ENCODE measurements around the gene P2RY11. TPM values are rescaled to one million over a fixed set of nuclear protein-coding genes. Genes with fewer than 3 reads are reported as not detected.

P2RY11 gene
- total and polyA plus RNA-seq, 2 experiments from 2014 or later, result 2.7 to 6.1 TPM

DNA sequence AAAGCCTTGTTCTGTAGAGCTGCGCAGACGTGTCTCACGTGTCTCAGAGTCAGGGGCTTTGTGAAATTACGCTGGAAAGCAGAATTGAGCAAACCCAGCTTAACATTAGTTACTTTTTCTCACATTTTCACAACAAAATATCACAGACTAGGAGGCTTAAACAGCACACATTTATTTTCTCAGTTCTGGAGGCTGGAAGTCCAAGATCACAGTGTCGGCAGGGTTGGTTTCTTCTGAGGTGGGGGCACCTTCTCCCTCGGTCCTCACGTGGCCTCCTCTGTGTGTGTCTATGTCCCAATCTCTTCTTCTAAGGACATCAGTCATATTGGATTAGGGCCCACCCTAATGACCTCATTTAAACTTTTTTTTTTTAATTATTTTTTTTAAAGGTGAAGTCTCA, 12.9 kb downstream of the P2RY11 start:
- Histone ChIP-seq H3K4me2 (no peak overlapping the region), H3K9me3 (ENCODE audit: low read depth) (no peaks in the 10 kb centered on the region), H4K20me1 (ENCODE audit: insufficient read depth, poor library complexity, severe bottlenecking) (no peaks in the 10 kb centered on the region), H3K9me2 (replicated peaks; ENCODE audit: insufficient read depth) (no peaks in the 10 kb centered on the region), H3K36me3 (replicated peaks; ENCODE audit: insufficient read depth, low read depth) (no peaks in the 10 kb centered on the region), H3K27ac (no peak overlapping the region), H2AFZ (no peak overlapping the region), H3K4me1 (ENCODE audit: insufficient read depth) (no peaks in the 10 kb centered on the region), H3K4me3 (no peak overlapping the region), H3K27me3 (no peaks in the 10 kb centered on the region), H3K79me2 (peaks cover under 1% of the 10 kb centered on the region)
- DNase-seq (ENCODE audit: low spot score), result no peak
- TF ChIP-seq, protein P1, sequence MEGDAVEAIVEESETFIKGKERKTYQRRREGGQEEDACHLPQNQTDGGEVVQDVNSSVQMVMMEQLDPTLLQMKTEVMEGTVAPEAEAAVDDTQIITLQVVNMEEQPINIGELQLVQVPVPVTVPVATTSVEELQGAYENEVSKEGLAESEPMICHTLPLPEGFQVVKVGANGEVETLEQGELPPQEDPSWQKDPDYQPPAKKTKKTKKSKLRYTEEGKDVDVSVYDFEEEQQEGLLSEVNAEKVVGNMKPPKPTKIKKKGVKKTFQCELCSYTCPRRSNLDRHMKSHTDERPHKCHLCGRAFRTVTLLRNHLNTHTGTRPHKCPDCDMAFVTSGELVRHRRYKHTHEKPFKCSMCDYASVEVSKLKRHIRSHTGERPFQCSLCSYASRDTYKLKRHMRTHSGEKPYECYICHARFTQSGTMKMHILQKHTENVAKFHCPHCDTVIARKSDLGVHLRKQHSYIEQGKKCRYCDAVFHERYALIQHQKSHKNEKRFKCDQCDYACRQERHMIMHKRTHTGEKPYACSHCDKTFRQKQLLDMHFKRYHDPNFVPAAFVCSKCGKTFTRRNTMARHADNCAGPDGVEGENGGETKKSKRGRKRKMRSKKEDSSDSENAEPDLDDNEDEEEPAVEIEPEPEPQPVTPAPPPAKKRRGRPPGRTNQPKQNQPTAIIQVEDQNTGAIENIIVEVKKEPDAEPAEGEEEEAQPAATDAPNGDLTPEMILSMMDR (IDR thresholded peaks at IDR 0.05; ENCODE audit: poor library complexity), result no peak
- TF ChIP-seq EZH2 (IDR thresholded peaks at IDR 0.05; ENCODE audit: borderline replicate concordance) (no peak), EZH2phosphoT487 (IDR thresholded peaks at IDR 0.05; ENCODE audit: low read depth, severe bottlenecking, unreplicated experiment) (no peak)
- 98% methylated on average over 7 of the region's 7 CpGs for WGBS (ENCODE audit: low lambda C conversion rate, missing lambda C conversion rate)

DNA sequence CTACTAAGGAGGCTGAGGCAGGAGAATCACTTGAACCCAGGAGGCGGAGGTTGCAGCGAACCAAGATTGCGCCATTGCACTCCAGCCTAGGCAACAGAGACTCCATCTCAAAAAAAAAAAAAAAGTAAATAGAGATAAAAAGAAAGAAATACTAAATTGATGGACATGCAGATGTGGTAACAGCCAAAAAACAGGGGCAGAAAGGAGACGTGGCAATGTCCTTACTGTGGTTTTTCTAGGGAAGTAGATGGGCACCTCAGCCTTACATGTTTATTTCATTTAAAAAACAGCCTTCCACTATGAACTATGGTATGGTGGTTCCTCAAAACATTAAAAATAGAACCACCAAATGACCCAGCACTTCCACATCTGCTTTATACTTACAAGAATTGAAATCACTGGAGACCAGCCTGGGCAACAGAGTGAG, 14.7 kb downstream of the P2RY11 start:
- Histone ChIP-seq H3K9me2 (replicated peaks; ENCODE audit: insufficient read depth) (no peaks in the 10 kb centered on the region), H3K27ac (no peak overlapping the region), H3K4me1 (ENCODE audit: insufficient read depth) (no peaks in the 10 kb centered on the region), H3K27me3 (no peaks in the 10 kb centered on the region), H3K4me3 (no peak overlapping the region), H3K36me3 (replicated peaks; ENCODE audit: insufficient read depth, low read depth) (no peaks in the 10 kb centered on the region), H4K20me1 (ENCODE audit: insufficient read depth, poor library complexity, severe bottlenecking) (no peaks in the 10 kb centered on the region), H2AFZ (no peak overlapping the region), H3K4me2 (no peak overlapping the region), H3K79me2 (no peaks in the 10 kb centered on the region), H3K9me3 (ENCODE audit: low read depth) (no peaks in the 10 kb centered on the region)
- TF ChIP-seq EZH2 (IDR thresholded peaks at IDR 0.05; ENCODE audit: borderline replicate concordance) (no peak), EZH2phosphoT487 (IDR thresholded peaks at IDR 0.05; ENCODE audit: low read depth, severe bottlenecking, unreplicated experiment) (no peak)
- TF ChIP-seq, protein P1 (IDR thresholded peaks at IDR 0.05; ENCODE audit: poor library complexity), result no peak
- 100% methylated on average over 1 of the region's 4 CpGs for WGBS (ENCODE audit: low lambda C conversion rate, missing lambda C conversion rate)
- DNase-seq (ENCODE audit: low spot score), result no peak

DNA sequence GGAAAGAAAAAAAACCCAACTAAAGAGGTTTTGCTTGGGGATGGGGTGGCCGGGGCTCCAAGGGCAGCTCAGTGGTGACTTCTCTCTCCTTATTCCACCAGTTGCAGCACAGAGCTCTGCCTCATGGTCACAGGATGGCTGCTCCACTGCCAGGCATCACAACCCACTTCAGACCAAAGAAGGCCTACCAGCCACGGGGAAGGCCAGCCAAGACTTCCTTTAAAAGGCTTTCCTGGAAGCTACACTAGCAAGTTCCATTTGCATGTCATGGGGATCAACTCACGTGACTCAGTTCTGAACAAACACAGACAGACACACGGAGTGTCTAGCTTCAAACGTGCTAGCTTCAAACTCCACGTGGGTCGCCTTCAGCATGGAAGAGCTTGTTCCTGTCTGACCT, 21.4 kb downstream of the P2RY11 start:
- H3K36me3 ChIP-seq (replicated peaks; ENCODE audit: insufficient read depth, low read depth), result no peaks in the 10 kb centered on the region
- no peak overlapping the region for H3K27ac ChIP-seq
- TF ChIP-seq EZH2 (IDR thresholded peaks at IDR 0.05; ENCODE audit: borderline replicate concordance) (no peak), EZH2phosphoT487 (IDR thresholded peaks at IDR 0.05; ENCODE audit: low read depth, severe bottlenecking, unreplicated experiment) (no peak)
- TF ChIP-seq, protein P1 (IDR thresholded peaks at IDR 0.05; ENCODE audit: poor library complexity), result no peak
- no peaks in the 10 kb centered on the region for H3K79me2 ChIP-seq
- no peaks in the 10 kb centered on the region for H3K27me3 ChIP-seq
- WGBS (ENCODE audit: low lambda C conversion rate, missing lambda C conversion rate), result 96% methylated on average over 7 of the region's 7 CpGs
- no peaks in the 10 kb centered on the region for H3K4me1 ChIP-seq (ENCODE audit: insufficient read depth)
- no peak overlapping the region for H3K4me2 ChIP-seq
- no peaks in the 10 kb centered on the region for H4K20me1 ChIP-seq (ENCODE audit: insufficient read depth, poor library complexity, severe bottlenecking)
- no peak overlapping the region for H3K4me3 ChIP-seq
- H3K9me2 ChIP-seq (replicated peaks; ENCODE audit: insufficient read depth), result no peaks in the 10 kb centered on the region
- H3K9me3 ChIP-seq (ENCODE audit: low read depth), result no peaks in the 10 kb centered on the region
- H2AFZ ChIP-seq, result no peak overlapping the region
- DNase-seq (ENCODE audit: low spot score), result no peak

DNA sequence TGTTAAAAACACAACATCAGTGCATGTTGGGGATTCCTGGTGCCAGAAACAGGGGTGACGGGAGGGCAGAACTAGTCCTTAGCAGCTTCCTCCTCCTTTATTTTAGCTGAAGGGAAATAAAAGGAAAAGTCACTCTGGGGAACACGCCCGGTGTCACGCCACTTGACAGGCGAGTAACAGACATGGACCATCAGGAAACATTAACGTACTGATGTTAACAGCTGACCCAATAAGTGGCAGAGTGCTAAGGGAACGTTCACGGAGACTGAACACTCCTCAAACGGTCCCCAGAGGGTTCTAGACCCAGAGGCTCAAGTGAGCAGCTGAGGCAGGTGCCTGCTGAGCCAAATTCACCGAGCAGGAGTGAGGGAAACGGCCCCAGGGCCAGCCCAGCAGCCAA, 22.1 kb downstream of the P2RY11 start:
- no peak for DNase-seq (ENCODE audit: low spot score)
- TF ChIP-seq EZH2 (IDR thresholded peaks at IDR 0.05; ENCODE audit: borderline replicate concordance) (no peak), EZH2phosphoT487 (IDR thresholded peaks at IDR 0.05; ENCODE audit: low read depth, severe bottlenecking, unreplicated experiment) (no peak)
- TF ChIP-seq, protein P1 (IDR thresholded peaks at IDR 0.05; ENCODE audit: poor library complexity), result no peak
- H3K4me3 ChIP-seq, result no peak overlapping the region
- no peak overlapping the region for H2AFZ ChIP-seq
- H3K36me3 ChIP-seq (replicated peaks; ENCODE audit: insufficient read depth, low read depth), result no peaks in the 10 kb centered on the region
- H4K20me1 ChIP-seq (ENCODE audit: insufficient read depth, poor library complexity, severe bottlenecking), result no peaks in the 10 kb centered on the region
- no peak overlapping the region for H3K4me2 ChIP-seq
- H3K4me1 ChIP-seq (ENCODE audit: insufficient read depth), result no peaks in the 10 kb centered on the region
- H3K9me2 ChIP-seq (replicated peaks; ENCODE audit: insufficient read depth), result no peaks in the 10 kb centered on the region
- H3K9me3 ChIP-seq (ENCODE audit: low read depth), result no peaks in the 10 kb centered on the region
- H3K27ac ChIP-seq, result no peak overlapping the region
- WGBS (ENCODE audit: low lambda C conversion rate, missing lambda C conversion rate), result 93% methylated on average over 11 of the region's 11 CpGs
- H3K27me3 ChIP-seq, result no peaks in the 10 kb centered on the region
- no peaks in the 10 kb centered on the region for H3K79me2 ChIP-seq
